ENCODE measurements around the gene SLC15A3.

SLC15A3 gene

DNA sequence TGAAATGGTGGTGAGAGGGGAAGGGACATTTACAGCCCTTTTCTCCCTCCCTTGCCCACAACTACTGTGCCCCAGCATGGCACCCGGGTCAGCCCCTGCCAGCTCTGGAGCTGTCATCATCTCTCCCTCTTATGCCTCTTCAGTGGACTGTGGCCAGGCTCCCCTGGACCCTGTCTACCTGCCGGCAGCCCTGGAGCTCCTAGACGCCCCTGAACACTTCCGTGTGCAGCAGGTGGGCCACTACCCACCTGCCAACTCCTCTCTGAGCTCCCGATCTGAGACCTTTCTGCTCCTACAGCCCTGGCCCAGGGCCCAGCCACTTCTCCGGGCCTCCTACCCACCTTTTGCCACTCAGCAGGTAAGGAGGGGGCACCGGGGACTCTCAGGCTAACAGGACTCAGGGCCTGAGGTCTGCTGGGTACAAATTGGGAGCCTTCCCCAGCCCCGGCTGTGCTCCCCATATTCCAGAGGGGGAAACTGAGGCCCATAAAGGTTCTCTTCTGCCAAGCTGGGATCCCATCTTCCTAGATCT lies 24.8 kb downstream of the SLC15A3 start:
- no peak for DNase-seq

DNA sequence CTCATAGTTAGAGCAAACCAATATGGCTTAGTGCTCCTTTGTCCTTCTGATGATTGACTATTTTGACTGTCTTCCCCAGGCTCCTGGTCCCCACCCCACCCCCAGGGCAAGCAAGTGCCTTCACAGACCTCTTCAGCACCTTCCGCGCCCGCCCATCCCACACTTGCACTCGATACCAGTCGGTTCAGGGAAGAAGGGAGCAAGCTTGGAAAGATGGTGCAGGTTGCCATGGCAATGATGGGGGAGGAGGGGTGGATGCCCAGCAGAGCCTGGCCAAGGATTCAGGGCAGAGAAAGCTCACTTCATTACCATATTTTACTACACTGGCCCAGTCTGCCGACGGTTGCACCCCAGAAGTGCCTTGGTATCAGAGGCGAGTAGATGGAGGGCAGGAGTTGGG lies 25.5 kb downstream of the SLC15A3 start:
- no peak for DNase-seq

DNA sequence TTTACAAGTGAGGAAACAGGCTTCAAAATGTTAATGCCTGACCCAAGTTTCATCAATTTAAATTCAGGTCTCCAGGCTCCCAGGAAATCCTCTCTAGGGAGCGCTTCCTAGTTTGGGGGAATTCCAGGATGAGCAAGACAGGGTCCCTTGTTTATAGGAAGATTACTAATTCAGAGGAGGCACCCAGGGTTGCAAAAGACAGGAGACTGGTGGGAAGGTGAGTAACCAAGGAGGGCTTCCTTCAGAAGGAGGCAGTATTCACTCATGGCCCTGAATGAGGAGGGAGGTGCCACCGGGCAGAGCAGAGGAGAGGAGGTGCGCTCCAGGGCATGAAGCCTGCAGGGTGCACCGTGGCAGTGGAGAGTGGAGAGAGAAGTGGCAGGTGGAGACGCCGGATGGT lies 26.1 kb downstream of the SLC15A3 start:
- no peak for DNase-seq

DNA sequence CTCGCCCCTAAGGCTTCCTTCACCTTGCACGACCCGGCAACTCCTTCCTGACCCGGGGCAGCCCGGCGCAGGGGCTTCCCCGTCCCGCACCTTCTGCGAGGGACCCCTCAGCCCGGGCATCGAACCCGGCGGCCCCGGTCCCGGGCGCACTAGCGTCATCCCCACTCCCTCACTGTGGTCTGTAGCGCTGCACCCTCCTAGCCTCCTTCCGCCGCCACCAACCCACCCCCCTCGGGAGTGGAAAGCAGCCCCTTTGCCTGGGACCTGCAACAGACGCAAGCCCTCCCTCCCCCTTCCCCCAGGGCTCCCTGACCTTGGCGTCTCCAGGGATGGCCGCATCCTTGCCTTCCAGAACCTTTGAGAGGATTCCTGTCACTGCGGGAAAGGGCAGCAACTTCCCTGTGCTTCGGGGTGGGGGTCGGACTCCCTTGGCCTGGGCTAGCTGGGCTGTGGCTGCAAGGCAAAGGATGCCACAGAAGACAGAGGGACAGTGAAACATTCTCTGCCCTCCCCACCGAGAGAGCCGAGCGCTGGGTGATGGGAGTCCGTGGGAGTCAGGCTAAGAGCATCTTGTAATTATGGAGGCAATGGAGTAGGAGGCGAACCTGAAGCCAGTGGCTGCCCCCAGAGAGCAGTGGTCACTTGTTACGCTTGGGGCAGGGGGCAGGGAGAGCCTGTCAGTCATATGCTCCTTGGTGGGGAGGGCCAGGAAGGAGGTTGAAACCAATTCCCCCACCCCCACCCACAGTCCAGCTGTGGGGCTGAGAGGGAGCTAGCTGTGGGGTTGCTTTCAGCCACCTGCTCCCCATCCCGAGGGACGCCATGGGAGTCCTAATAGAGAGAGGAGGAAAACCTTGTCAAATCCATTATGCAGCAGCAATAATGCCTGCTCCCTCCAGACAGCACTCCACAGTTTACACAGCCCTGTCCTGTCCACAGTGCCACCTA lies 26.8 kb downstream of the SLC15A3 start:
- no peak for DNase-seq

DNA sequence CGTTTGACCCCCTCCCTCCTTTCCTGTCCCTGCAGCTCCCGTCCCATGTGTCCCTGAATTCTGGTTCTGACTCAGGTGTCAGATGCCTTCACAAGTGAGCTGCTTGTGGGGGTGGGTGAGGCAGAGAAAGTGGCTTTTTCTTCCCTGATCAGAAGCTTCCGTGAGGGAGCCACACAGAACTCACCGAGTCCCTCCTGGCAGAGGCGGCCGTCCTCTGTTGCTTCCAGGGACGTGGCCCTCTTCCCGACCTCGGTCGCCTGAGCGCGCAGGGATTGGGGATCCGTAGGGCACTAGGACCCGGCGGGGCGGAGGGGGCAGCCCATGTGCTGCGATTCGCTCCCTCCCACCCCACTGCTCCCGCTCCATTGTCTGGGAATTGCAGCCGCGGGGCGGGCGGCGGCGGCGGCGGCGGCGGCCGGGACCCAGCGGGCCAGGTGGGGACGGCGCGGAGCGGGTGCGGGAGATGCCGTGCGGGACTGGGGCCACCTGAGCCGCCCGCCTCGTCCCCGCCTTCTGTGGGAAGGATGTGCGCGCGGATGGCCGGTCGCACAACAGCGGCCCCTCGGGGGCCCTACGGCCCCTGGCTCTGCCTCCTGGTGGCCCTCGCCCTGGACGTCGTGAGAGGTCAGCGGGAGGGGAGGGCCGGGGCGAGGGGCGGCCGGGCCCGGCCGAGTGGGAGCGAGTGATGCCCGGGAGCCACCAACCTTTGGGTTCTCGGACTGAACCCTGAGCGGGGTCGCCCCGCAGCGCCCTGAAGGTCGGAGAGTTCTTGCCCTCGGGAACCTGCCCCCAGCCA lies 27.7 kb downstream of the SLC15A3 start, which contains the start of gene TMEM132A:
TMEM132A (plus strand) TSS at position 351 of the 796 bp plus-strand sequence; CDS start at position 525, 174 bp downstream.
- DNase-seq, result no peak

DNA sequence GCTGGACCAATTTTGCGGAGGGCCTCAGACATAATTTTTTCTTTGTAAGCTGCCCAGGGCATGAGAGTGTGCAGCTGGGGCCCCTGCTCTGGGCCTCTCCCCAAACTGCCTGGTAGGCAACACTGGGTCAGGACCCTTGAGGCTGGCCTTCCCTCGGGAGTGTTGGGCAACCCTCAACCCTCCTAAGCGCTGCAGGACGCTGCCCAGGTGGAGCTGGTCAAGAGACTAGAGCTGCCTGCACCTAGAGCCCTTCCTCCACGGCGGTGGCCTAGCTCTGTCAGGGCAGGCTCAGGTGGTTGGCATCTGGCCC lies 28.2 kb downstream of the SLC15A3 start:
- DNase-seq, result no peak

DNA sequence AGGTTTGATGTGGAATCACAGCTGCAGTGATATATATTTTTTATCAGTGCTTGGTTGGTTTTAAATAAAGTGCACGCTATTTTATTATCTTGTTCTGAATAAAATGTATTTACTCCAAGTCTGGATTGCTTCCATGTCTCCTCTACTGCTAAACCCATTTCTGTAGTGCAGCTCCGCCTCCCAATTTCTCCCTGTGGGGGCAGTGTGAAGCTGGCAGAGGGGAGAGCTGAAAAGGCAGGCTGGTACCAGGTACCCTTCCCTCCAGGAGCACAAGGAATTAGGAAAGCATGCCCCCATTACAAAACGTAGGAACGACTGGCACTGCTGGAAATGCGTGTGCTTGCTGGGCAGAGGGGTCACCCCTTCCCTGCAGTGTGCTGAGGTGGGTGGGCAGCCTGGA lies 28.6 kb downstream of the SLC15A3 start:
- DNase-seq, result no peak

DNA sequence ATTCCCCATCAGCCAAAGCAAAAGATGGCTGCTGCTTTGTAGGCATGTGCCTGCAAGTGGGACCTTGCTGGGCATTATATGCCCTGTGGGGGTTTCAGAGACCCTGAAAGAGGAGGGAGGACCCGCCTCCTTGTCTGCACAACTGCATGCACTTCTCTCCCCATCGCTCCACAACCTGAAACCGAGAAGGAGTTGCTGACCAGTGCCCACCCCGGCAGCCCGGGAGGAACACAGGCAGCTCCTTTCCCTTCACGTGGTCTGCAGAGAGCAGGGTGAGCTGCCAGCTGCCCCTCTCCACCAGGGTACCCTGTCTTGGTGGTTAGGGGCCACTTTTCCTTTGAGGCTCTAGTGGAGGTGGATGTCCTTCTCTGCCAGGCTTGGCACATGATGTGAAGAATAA lies 29.1 kb downstream of the SLC15A3 start:
- no peak for DNase-seq

DNA sequence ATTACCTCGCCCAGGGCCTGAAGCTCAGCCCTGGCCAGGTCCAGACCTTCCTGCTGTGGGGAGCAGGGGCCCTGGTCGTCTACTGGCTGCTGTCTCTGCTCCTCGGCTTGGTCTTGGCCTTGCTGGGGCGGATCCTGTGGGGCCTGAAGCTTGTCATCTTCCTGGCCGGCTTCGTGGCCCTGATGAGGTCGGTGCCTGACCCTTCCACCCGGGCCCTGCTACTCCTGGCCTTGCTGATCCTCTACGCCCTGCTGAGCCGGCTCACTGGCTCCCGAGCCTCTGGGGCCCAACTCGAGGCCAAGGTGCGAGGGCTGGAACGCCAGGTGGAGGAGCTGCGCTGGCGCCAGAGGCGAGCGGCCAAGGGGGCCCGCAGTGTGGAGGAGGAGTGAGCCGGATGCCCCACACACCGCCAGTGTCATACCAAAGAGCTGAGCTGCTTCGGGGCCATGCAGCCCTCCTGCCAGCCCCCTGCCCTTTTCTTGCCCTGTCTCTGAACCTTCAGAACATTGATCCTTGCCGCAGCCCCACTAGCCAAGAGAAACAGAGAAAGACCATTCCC lies 30.1 kb downstream of the SLC15A3 start:
- no peak for DNase-seq

DNA sequence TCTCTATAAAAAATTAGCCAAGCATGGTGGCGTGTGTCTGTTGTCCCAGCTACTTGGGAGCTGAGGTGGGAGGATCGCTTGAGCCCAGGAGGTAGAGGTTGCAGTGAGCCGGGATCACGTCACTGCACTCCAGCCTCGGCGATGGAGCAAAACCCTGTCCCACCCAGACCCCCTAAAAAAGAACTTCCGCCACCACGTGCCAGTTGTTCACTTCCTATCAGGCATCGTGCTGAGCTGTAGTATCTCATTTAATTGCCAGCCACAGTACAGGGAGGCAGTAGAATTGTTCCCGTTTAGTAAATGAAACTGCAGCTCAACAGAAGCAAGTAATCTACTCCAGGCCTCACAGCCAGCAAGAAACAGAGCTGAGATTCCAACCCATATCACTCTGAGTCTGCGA lies 30.7 kb downstream of the SLC15A3 start:
- no peak for DNase-seq

DNA sequence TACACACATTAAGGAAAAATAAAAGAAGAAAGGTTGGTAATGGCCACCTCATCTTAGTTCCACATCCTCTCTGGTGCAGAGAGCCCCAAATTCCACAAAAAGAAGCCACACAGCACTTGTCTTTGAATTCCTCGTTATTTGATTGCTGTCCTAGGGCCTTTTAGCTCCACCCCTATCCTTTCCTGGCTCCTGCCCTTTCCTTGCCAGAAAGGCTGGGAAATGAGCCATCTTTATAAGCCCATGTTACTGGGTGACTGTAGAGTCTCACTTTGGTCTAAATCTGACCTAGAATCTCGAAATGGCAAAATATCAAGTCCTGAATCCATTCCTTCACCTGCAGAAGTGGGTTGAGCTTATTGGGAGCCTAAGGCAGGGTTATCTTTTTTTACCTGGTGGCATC lies 32.0 kb downstream of the SLC15A3 start:
- DNase-seq, result no peak

DNA sequence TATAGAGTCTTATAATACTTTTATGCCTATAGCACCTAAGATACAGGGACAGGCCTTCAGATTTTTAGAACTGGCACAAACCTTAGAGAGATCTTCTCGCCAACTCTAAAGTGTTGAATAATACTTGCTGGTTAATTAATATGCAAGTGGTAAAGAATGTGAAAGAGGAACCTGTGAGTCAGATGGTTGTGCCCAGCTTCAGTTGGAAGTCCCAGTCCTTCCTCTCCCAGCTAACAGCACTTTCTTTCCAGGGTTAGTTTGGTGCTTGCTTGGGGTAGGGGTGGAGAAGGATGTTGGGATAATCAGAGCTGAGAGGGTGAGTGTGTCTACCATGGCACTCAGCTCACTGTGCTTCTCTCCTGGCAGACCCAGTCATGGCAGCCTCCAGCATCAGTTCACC lies 32.7 kb downstream of the SLC15A3 start:
- no peak for DNase-seq

DNA sequence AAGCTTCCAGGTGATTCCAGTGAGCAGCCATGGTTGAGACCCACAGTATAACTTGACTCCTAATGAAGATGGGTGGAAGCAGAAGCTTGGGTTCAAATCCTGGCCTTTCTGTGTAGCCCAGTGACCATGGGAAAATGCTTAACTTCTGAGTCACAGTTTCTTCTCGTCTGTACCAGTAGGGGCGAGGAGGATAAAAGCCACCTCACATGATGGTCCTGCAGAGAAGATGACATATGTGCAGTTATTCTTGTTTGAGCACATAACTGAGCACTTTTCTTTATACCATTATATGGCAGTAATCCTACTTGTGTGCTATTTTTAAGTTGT lies 33.1 kb downstream of the SLC15A3 start:
- no peak for DNase-seq

DNA sequence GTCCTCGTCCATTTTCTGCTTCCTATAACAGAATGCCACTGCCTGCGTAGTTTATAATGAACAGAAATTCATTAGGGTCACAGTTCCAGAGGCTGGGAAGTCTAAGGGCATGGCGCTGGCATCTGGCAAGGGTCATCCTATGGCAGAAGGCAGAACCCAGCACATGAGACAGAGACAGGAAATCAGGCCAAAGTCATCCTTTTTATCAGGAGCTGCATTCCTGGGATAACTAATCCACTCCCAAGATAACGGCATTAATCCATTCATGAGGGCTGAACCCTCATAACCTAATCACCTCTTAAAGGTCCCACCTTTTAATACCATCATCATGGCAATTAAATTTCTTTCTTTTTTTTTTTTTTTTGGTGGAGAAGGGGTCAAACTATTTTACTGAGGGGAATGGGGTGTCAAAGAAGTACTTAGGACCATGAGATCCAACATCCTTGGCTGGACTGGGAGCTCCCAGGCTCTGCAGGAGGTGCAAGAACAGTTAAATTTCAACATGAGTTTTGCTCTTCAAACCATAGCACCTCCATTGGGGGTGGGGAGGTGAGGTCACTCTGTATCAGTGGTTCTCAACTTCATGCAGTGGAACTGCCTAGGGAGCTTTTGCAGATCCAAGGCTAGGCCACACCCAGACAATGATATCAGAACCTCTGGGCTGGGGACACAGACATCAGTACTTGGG lies 33.6 kb downstream of the SLC15A3 start:
- no peak for DNase-seq

DNA sequence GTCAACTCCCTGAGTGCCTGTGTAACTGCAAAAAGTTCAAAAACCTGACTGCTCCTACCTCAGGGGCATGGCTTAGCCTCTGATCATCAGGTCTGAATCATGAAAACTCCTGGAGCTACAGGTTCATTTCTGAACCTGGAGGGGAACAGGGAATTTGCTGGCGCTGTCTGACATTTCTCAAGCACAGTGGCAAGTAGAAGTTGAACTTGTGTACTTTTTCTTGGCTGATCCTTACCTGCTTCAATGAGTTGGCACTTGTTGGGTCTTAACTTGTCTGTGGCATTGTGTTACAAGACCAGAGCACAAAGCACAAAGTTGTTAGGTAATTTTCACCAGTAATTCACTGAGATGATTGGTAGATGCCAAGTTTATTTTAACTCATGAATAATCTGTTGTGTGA lies 34.7 kb downstream of the SLC15A3 start:
- no peak for DNase-seq

DNA sequence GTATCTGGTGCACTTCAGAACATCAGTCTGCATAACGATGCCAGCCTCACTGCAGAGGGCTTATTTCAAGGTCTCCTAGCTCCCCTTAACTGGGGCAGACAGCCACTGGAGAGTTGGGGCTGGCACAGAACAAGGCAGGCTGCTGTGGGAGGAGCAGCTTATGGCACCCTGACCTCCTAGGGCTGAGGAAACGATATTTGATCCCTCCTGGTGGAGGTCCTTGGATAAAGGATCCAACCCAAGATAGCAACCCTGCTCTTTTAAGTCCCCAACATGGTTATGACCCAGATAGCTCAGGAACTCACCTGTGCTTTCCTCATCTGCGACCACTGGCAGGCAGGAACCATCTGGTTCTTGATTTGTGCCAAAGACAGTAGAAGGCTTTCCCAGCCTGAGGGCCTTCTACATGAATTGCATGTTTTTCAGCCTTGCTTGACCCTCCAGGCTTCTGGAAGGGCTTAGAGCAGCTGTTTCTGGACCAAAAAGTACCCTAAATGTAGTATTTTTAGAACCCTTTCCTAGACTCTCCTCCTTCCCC lies 35.2 kb downstream of the SLC15A3 start:
- no peak for DNase-seq

DNA sequence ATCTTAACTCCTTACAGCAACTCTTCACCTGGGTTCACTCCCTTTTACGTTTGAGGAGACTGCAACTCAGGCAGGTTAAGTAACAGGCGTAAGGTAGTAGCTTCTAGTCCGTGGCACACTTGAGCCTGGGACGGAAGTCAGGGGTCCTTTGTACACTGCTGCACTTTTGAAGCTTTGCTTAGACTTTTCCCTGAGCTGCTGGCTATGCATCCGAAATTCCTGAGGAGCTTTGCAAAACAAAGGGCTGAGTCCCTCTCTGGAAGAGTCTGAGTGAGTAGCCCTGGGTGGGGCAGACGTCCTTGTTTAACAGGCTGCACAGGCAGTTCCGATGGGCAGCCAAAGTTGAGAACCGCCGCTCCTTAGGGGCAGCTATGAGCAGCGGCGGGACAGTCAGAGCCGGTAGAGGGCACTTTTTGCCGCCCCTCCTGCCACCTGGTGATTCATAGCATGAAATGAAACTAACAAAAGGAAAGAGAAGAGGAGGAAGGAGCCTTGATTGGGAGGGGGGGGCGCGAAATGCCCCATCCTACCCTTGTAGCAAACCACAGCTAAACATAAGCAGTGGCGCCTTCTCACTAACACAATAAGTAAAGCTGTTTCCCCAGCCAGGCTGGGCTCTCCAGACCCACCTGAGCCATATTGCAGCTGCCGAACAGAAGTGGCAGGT lies 36.6 kb downstream of the SLC15A3 start:
- peak; percentile 81 for DNase-seq

DNA sequence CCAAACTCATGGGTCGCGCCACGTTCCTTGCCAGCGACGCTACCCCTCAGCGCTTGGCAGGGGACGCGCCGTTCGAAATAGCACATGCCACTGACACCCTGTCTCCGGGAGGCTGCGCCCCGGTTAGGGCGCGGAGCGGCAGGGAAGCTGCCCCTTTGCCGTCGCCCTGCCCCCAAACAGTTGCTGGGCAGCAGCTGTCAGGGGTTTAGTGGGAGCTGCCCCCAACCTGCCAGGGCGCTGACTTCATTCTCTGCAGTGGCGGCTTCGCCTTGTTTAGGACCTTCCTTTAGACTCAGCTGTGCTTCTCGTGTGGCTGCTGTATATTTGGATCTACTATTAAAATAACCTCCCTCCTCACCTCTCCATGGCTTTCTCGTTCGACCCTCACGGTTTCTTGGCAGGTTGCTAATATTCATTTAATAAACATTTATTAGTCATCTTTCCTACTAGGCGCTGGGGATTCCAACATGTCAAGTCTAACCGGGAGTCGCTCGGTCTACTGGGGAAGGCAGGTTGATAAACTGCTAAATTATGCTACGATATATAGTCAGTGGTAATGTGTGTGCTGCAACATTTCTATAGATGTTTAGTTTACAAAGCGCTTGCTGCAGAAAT lies 37.2 kb downstream of the SLC15A3 start:
- DNase-seq, result peak; percentile 58

DNA sequence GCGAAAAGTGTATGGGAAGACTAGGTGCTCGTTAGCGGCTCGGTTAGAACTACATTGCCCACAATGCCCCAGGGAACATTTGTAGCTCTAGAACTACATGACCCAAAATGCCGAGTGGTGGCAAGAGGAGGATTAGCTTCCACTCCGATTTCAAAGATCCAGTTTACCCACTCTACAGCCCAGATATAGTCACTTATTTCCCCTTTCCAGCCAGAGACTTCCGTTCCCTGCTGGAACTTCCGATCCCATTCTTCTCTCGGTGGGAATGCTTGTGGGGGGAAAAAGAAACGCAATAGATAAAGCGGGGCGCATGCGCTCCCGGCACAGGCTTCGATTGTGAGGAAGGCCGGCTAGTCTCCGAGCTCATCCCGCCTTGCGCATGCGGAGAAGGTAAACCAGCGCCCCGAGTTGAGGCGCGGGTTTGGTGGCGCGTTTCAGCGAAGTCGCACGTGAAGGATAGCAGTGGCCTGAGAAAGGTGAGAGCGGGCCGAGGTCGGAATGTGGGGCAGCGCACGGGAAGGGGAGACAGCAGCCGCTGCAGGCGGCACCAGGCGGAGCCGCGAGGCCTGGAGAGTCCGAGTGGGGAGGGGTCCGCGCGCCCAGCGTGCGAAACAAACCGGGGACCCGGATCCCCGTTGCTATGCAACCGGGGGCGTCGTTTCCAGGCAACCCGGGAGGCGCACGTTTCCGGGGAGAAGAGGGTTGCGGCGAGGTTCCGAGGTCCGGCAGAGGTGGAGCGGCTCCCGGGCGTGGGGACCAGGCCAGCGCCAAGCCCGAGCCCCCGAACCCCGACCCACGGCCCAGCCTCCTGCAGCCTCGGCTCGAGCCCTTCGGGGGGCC lies 38.0 kb downstream of the SLC15A3 start, which contains the start of gene TMEM109:
TMEM109 (plus strand) TSS at position 366 of the 840 bp plus-strand sequence. CDS start 5,536 bp downstream, outside the sequence.
- peak; percentile 88 for DNase-seq

DNA sequence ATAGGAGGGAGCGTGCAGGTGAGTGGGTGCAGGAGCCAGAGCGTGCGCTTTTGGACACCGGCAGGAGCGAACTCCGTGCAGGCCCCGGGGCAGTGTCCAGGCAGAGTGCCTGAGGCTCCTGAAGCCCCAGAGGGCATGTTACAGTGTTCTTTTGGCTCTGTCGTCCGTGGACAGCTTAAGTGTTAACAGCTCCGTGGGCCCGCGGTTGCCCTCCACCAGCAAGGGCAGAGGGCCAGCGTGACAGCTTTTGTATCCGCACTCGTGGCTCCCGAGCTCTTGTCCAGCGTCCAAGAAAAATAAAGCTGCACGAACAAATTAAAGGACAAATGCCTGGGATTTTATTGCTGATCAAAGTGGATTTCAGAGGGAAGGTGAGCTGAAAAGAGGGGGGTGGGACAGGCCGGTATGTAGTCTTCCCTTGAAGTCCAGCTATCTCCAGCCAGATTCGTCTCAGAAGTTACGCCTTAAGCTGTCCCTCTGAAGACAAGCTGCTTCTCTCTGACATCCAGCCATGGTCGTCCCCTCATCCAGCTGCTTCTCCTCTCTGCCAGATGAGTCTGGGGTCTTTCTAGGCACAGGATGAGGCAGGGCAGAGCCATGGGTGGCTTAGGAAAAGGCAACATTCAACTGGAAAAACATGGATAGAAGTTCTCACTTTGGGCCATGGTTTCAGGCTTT lies 39.0 kb downstream of the SLC15A3 start:
- DNase-seq, result no peak

All from NK-92 treated with Interleukin-12 subunit alpha and Interleukin-12 subunit beta, amount 100 ng/mL, for 24 hours (cell line).